Activated CD4-positive, alpha-beta T cell treated with anti-CD3 and anti-CD28 coated beads, Interleukin-2, amount 50 U/mL, for 48 hours (primary cell): ENCODE results near the gene EPHB2.

Experiments
- DNase-seq, 2 experiments: peaks; one replicate each; pipeline ENCODE4 v3.0.0-alpha.2; 2020

The EPHB2 gene

DNA sequence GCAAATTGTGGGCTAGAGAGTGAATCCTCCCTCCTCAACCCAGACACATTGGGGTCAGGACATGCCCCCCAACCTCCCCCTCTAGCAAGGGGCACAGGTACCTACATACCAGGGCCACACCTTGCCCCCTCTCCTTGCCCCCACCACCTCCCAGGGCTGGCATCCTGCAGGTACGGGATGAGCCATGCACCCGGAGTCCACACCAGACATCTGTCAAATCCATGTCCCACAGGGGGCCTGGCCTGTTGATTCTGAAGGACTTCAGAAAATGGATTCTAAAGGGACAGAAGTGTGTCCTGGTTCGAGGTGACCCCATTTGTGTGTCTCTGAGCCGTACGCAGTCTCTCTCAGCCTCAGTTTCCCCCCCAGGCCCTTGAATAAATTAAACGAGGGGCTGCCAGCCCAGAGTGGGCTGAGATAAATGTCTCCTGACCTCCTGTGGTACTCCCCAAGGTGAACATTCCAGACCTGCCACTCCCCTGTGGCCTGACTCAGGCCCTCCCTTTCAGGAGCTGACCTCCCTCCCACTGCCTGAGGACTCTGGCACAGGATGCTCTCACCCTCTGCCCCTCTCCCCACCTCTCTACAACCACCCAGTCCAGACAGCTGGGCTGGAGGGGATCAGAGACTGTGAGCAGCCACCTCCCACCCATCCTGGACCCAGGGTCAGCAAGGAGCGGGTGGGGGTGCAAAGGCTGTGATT lies 94.5 kb downstream of the EPHB2 start:
- DNase-seq = no peak

GRCh38 chr1:22805672-22806038 lies 95.0 kb downstream of the EPHB2 start:
- no peak for DNase-seq

DNA sequence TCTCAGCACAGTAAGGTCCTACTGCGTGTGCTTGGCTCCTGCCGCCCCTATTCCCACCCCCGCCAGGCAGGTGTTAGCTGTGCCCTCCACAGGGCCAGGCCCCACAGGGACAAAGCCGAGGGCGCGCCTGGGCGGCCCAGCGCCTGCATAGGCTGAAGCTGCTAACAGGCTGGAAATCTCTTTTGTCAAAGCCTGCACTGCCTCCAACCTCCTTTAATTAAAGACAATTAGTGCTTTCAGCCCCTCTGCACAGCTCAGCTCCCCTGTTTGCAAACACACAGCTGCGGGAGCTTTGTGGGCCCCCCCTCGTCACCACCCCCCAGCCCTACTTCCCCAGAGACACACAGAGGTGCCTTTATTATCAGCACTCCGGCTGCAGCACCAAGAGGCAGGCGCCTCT lies 95.9 kb downstream of the EPHB2 start:
- DNase-seq = no peak

- no peak for DNase-seq
These were observed 96.7 kb downstream of the EPHB2 start for GRCh38 chr1:22807340-22807739.

- no peak for DNase-seq
These were observed 97.6 kb downstream of the EPHB2 start for GRCh38 chr1:22808186-22808675.

GRCh38 chr1:22808676-22809483 lies 98.2 kb downstream of the EPHB2 start:
- DNase-seq = no peak

- no peak for DNase-seq
These were observed 99.1 kb downstream of the EPHB2 start for GRCh38 chr1:22809783-22810182.

DNA sequence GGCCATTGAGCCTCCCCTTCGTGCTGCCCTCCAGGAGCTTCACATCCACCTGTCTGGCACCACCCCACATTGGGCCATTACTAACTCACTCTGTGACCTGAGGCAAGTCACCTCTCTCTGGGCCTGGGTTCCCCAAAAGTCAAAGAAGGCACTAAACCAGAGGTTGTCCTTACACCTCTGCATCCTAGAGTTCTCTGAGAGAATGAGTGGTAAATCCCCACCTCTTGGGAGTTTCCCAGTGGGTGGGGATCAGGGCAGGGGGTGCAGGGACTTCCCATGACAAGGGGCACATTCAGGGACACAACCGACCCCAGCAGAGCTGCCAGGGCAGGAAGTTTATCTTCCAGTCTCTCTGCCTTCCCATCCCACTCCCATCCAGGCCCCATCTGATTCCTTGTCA lies 99.7 kb downstream of the EPHB2 start:
- DNase-seq = no peak

DNA sequence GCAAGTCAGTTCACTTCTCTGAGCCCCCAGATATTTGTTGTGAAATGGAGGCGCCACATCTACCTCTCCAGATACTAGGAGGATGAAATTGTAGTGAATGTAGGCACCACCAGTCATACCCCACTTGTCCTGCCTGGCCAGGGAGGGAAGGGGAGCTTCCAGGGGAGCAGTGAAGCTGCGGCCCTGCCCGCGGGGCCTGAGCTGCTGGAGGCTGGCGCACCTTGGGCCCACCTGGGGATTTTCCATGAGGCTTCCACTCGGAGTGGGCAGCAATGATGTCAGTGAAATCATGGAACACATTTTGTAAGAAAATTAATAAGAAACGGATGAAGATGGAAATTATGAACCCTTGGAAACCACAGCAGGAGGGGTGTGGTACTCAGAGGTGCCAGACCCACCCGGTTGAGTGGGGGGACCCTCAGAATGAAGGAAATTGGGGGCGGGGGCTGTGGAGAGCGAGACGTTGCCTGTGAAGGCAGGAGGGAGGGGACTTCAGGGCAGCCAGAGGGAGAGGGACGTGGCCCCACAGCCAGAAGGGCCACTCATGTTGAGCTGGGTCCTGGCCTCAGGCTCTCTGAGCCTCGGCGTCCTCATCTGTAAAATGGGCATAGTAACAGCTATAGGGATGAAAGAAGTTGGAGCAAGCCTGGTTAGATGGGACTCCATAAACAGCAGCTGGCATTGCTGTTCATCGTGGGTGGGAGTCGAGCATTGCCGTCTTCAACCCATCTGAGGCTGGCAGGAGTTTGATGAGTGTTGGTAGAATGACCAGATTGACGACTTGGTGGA lies 101.6 kb downstream of the EPHB2 start:
- DNase-seq = no peak

DNA sequence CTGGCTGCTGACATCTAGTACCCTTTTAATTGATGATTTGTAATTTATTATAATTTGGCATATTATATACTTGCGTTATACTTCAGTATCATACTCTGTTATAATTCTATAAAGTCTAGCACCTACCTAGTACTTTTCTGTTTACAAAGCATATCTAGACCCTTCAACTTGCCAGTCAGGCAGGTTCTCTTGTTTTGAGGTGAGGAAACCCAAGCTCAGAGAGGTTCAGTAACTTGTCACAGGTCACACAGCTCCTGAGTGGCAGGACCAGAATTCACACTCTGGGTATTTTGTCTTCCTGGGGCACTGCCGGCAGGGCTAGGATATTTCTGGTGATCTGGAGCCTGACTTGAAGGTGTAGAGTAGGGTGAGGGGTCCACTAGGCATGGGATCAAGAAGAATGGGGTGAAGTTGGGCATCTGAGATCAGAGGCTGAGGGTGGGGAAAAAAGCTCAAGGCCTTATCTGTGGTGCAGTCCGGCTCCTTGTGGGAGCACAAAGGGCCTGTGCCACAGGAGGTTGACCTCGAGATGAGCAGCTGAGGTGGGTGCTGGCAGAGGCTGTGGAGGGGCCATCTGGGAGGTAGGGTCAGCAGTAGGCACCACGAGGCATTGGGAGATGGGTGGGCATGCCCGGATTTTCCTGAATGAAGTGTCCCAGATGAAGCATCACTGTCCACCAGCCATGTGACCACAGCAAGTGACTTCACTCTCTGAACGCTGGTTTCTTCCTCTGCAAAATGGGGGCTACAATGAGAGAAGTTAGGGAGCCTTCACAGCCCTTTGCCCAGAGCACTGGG lies 102.6 kb downstream of the EPHB2 start:
- no peak for DNase-seq

DNA sequence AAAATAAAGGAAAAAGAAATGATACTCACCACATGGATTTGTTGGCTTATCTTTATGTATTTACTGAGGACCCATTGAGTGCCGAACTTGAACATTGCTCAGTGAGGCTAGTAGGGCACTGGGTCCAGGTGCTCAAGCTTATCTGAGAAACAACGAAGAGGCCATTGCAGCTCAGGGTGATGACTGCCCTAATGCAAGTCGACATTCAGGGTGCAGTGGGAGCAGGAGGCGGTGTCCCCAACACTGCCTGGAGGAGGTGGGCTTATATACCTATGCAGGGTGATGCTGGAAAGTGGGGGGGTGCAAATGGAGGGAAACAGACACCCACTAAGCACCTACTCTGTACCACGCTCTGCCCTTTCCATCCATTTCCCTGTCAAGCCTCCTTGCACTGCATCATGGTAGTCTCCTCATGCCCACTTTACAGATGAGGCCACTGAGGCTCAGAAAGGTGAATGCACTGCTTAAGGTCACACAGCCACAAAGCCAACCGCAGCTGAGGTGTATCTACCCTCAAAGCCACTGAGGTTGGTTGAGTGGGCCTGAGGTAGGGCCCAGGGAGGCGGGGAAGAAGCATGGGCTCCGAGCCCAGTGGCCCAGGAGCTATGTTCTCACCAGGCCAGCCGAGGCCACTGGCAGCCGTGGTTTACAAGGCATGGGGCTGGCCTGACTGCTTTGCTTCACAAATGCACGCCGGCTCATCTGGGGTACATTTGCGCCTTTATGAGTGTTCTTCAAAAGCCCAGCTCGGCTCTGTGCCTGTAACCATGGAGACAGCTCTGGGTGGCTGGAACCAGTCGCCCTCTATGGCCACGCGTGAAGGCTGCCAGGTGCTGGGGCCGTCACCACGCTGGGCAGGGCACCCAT lies 103.8 kb downstream of the EPHB2 start:
- no peak for DNase-seq

DNA sequence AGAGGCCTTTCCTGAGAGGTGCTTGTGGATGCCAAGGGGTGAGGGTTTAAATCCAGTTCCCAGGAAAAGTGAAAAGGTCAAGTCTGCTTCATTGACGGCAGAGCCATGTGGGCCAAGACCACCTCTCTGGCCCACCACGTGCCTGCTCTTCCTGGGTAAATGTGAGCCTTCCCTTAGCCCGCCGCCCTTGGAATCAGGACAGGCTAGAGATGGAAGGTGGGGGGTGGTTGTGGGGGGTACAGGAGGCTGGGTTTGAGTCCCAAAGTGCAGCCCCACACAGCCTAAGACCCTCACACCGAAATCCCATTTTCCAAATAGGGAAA lies 104.4 kb downstream of the EPHB2 start:
- DNase-seq = no peak

GRCh38 chr1:22815421-22816066 lies 104.9 kb downstream of the EPHB2 start:
- DNase-seq = no peak

- no peak for DNase-seq
These were observed 105.6 kb downstream of the EPHB2 start for GRCh38 chr1:22816067-22816775.

GRCh38 chr1:22816803-22817202 lies 106.2 kb downstream of the EPHB2 start:
- no peak for DNase-seq

- DNase-seq = no peak
These were observed 106.8 kb downstream of the EPHB2 start for GRCh38 chr1:22817462-22817861.

DNA sequence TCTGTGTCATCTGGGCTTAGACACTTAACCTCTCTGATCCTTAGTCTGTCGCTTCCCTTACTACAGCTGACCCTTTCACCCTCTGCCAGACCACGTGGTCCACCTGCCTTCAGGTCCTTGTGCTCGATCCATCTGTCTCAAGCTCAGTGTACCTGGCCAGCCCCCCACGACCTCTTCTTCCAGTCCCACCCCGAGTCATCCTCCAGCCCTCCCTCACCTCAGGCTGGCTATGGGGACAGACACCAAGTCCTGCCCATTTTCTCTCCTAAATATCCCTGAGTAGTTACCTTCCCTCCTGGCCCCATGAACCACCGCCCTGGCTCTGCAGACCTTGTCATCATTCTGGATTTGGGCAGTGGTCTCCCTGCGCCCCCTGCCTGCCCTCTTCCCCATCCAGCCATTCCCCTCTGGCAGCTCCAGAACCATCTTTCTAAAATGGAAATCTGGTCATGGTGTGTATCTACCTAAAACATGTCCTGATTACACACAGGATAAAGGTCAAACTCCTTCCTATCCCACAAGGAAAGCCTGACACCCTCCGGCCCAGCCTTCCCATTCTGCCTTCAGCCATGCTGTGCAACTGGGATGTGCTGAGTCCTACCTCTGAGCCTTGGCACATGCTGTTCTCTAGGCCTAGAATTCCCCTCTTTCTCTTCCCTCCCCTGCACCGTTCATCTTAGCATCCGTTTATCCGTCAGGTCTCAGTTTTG lies 107.6 kb downstream of the EPHB2 start:
- DNase-seq = no peak

DNA sequence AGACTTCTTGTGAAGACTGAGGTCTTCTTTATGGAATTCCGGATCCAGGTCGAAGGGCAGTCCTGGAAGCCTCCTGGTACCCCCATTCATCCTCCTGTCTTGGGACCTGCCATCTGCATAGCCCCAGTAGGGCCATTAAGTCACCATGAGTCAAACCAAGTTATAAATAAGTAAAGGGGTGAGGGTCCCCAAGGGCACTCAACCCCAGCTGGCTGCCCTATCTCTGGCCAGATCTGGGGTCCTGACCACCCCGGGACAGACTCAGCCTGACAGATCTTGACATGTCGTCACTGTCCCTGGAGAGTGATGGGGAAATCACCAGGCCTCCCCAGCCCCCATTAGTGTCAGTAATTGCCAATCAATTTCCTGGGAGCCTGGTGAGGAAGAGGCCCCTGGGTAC lies 108.7 kb downstream of the EPHB2 start:
- DNase-seq = no peak

DNA sequence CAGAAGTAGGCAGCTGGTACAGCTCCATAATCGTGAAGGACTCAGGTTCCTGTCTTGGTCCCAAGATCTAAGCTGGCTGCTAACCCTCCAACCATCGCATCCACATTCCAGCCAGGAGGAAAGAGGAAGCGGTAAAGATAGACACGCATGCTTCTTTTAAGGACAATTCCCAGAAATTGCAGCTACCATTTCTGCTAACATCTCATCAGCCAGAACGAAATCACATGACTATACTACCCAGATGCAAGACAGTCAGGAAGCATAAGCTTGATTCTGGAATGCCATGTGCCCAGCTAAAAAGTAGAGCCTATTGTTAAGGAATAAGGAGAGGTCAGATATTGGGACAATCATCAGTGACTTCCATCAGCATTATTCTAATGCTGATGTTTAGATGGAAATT lies 110.4 kb downstream of the EPHB2 start:
- no peak for DNase-seq

- no peak for DNase-seq
These were observed 111.7 kb downstream of the EPHB2 start for GRCh38 chr1:22822371-22822770.
